Esophagus mucosa (tissue), 1 donor: ENCODE results near the gene ZNF565. TPM values are rescaled to one million over a fixed set of nuclear protein-coding genes. Genes with fewer than 3 reads are reported as not detected.
"Not testable (repeated sequence)": the region's sequence is repeated elsewhere in the genome, so short reads cannot be mapped to it uniquely, and the experiment has no call there.

ENCODE experiments used
- ATAC-seq: fragments of 200-7000 bp; cut with Tn5 transposase; one replicate; pipeline ENCODE4 v1.9.1; 2020
- total RNA-seq: library from RNA; stranded (reverse); gene quantifications from one replicate; pipeline ENCODE4 v1.2.4, GENCODE V29; 2023
- donor health status: DM: yes; HTN: yes; CAD: no.

Gene ZNF565
- total RNA-seq, 1 donor from 2014 or later = 2.1 TPM

GRCh38 chr19:36210497-36210896 lies 4.0 kb downstream of the ZNF565 start:
- no peak for ATAC-seq

- no peak for ATAC-seq
Measured at GRCh38 chr19:36209372-36209771, 5.1 kb downstream of the ZNF565 start.

DNA sequence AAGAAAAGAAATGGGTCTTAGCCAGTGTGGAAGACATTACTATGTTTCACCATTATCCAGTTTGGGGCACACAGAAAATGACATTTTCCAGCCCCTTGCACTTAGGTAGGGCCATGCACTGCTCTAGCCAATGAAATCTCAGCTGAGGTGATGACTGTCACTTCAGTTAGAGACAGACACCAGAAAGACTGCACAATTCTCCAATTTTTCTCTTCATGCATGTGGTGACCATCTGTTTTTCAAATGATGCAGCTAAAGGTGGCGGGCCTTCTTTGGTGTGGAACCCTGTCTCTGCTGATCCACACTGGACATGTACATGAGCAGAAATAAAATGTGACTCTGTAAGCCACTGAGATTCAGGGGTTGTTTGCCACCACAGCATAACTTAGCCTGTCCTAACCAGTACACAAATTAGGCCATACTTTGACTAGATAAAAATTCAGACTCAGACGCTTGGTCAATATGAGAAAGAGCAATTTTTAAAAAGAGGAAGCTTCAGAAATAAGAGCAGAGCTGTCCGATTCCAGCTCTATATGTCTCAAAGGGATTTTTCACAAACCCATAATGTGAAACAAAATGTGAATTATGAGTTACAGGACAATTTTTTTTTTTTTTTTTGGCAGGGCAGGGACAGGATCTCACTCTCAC lies 6.7 kb downstream of the ZNF565 start:
- no peak for ATAC-seq

DNA sequence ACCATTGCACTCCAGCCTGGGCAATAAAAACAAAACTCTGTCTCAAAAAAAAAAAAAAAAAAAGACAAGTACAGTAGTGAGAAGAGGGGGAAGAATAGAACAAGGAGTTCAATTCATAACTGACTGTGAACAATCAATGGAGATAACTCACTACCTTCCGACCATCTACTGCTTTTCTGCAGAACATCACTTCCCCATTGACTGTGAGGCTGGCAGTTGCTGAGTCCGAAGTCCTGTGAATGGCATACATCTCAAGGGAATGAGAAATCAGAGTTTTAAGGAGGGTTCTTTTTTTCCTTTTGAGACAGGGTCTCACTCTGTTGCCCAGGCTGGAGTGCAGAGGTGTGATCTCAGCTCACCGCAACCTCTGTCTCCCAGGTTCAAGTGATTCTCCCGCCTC lies 11.2 kb downstream of the ZNF565 start:
- no peak for ATAC-seq

DNA sequence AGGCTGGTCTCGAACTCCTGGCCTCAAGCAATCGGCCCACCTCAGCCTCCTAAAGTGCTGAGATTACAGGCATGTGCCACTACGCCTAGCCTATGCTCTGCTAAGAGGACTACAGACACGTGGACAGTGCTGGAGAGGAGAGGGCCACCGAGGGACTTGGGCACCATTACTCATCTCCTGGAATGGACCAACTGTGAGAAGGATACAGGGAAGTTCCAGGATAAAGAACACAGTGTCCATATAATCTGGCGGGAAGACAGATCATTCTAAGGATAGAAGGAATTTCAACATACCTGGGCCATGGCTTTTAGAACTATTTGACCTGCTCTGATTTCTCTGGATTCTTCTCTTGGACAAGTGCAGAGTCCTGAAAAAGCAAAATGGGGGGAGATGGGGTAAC lies 12.8 kb downstream of the ZNF565 start:
- ATAC-seq = no peak

GRCh38 chr19:36198119-36198518 lies 16.3 kb downstream of the ZNF565 start:
- ATAC-seq = no peak

DNA sequence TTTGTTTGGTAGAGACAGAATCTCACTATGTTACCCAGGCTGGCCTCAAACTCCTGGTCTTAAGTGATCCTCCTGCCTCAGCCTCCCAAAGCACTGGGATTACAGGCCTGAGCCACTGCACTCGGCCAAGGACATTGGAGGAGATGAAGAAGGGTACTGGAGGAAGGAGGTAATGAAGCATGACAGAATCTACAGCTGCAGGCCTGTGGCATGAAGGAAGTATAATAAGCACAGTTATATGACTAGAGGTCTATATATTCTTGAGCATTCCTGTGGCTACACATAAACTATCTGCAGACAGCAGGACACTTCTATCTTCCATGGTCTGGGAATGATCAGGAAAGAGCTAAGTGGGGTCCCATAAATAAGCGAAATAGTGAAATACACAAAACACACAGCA lies 18.2 kb downstream of the ZNF565 start:
- no peak for ATAC-seq

- ATAC-seq = peak; percentile 60
Measured at GRCh38 chr19:36186722-36187121, 27.7 kb downstream of the ZNF565 start.

- no peak for ATAC-seq
Measured at GRCh38 chr19:36183245-36183628, 31.2 kb downstream of the ZNF565 start.

GRCh38 chr19:36182612-36183244 lies 31.7 kb downstream of the ZNF565 start:
- ATAC-seq = peak; percentile 57

- ATAC-seq = not testable (repeated sequence)
Measured at GRCh38 chr19:36179077-36179476, 35.4 kb downstream of the ZNF565 start.

DNA sequence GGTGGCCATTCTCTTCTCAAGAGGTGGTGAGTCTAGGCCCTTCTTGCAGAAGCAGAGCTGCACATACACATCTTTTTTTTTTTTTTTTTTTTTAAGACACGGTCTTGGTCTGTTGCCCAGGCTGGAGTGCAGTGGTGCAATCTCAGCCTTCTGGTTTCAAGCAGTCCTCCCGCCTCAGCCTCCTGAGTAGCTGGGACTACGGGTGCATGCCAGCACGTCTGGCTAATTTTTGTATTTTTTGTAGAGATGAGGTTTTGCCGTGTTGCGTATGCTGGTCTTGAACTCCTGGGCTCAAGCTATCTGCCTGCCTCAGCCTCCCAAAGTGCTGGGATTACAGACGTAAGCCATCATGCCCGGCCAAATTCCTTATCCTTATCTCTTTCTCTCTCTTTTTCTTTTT lies 40.6 kb downstream of the ZNF565 start:
- ATAC-seq = not testable (repeated sequence)

DNA sequence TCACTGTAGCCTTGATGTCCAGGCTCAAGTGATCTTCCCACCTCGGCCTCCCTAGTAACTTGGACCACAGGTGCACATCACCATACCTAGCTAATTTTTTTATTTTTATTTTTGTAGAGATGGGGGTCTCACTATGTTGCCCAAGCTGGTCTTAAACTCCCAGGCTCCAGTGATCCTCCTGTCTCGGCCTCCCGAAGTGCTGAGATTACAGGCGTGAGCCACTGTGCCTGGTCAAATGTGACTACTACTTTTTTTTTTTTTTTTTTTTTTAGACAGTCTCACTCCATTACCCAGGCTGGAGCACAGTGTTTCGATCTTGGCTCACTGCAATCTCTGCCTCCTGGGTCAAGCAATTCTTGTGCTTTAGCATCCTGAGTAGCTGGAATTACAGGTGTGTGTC lies 41.6 kb downstream of the ZNF565 start:
- no peak for ATAC-seq

DNA sequence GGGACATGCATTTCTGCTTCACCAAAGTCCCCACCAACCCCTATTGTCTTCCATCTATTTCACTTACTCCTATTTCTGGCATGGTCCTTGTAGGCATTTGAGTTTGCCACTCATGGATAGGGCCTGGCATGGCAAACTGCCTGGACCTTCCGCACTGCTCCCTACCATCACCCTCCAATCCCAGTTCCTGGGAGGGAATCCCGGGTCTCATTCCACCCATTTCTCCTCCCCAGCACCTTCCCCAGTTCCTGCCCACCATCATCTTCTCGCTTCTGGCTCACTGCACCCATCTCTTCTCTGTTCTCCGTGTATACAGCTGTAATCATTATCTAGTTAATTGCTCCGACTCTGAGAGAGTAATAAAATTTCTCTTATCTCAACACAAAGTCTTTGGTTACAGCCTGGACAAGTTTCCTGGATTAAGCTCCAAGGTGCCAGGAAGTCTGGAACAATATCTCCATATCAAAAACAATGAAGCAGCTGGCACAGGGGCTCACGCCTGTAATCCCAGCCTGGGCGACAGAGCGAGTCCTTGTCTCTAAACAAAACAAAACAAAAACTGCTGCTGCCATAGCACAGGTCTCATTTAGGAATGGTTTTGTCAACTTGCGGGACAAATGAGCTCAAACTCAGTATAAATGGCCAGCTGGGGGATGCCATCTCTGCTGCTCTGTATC lies 45.2 kb downstream of the ZNF565 start:
- ATAC-seq = no peak

- ATAC-seq = peak; percentile 26
Measured at GRCh38 chr19:36163813-36164212, 50.7 kb downstream of the ZNF565 start.

DNA sequence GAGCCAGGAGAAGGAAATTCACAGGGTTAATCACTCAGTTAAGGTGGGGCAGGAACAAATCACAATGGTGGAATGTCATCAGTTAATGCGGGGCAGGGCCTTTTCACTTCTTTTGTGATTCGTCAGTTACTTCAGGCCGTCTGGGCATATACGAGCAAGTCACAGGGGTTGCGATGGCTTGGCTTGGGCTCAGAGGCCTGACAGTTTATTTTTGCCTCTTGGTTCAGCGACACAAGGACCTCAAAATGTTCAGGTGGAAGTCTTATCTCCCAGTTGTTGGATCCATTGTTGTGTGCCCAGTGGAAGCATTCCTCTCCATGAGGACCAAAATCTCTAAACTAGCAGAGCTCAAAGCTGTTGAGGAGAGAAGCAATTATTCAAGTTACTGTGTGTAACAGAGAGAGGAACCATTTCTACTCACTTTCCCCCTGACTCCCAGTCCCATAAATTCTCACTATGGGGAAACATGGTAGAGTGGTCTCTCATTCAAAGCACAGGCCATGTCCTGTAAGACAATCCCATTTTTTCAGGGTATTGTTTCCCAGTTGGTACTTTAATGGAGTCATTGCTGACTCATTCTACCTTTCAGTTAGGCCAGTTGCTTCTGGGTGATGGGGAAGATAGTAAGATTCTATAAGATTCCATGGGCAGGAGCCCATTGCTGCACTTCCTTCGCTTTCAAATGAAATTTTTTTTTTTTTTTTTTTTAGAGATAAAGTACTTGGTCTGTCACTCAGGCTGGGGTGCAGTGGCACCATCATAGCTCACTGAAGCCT lies 53.5 kb downstream of the ZNF565 start:
- ATAC-seq = peak; percentile 72

DNA sequence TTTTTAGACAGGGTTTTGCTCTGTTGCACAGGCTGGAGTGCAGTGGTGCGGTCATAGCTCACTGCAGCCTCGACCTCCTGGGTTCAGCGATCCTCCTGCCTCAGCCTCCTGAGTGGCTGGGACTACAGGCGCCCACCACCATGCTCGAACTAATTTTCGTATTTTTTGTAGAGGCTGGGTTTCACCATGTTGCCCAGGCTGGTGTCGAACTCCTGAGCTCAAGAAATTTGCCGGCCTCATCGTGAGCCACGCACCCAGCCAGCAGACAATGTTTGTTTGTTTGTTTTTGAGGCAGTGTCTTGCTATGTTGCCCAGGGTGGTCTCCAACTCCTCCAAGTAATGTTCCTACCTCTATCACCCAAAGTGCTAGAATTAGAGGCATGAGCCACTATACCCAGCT lies 61.3 kb downstream of the ZNF565 start:
- no peak for ATAC-seq

- no peak for ATAC-seq
Measured at GRCh38 chr19:36152352-36153091, 61.9 kb downstream of the ZNF565 start, which contains the start of gene COX7A1. Gene COX7A1, minus strand, starts transcription at chr19:36152447. Its CDS starts 40 bp downstream, at chr19:36152407.

- no peak for ATAC-seq
Measured at GRCh38 chr19:36152019-36152351, 62.5 kb downstream of the ZNF565 start.

DNA sequence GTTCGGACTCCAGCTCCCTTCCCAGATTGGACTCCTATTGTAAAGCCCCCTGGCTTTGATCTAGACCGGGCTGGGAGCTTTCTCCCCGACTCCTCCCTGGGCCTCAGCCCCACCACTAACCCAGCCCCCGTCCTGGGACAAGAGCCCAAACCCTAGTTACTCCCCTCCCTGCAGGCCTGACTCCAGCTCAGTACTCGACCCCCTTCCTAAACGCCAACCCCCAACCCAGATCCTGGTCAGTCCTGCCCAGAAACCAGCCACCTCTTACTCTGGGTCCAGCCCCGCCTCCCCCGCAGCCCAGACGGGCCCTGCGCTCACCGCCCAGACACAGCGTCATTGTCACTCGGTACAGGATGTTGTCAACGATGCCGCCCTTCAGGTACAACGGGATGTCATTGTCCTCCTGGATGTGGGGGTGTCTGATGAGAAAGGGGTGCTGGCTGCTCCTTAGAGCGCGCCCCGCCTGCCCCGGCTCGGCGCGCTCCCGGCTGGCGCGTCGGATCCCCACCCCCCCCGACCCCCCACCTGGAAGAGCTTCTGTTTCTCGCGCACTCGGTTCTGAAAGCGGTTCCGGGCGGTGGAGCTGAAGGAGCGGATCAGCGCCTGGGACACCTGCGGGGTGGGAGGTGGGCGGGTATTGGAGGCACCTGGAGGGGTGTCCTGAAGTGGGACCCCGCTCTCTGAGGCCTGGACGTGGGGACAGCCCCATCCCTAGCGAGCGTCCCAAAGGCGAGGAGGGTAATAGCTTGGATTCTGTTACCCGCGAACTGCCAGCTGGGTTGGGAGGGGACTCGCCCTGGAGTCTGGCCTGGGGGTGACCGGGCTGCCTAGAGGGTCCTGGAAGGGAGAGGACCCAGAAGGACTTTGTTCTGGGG lies 63.1 kb downstream of the ZNF565 start:
- peak; percentile 6 for ATAC-seq

GRCh38 chr19:36150586-36150985 lies 63.9 kb downstream of the ZNF565 start:
- ATAC-seq = peak; percentile 1
